ENCODE data around the gene KRT40. TPM values are rescaled to one million over a fixed set of nuclear protein-coding genes. Genes with fewer than 3 reads are reported as not detected.

Gene KRT40
- total RNA-seq, 3 donors from 2014 or later, result 0.22 TPM; not detected in 2

DNA sequence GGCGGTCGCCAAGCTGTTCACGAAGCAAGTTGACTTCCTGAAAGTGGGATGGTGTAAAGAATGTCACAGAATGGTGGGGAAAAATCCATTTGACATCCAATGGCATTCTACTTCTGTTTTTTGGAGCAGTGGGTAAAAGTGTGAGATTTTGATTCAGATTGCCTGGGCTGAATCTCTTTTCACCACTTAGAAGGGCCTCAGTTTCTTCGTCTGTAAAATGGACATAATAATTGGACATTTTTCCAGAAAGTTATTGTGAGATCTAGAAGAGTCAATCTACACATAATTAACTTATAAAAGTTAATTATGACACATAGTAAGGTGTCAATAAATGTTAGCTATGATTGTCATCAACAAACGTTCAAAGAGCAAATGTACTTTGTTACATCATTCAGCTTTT, 3.0 kb downstream of the KRT40 start:
- no peak overlapping the region for H3K4me3 ChIP-seq
- H3K36me3 ChIP-seq (ENCODE audit: low read depth), result no peaks in the 10 kb centered on the region
- intact Hi-C loops (cut with DNase I, micrococcal nuclease), result no loop called here
- H3K4me1 ChIP-seq (ENCODE audit: low read depth), result no peaks in the 10 kb centered on the region
- DNase-seq (no peak), ATAC-seq (no peak)
- no peaks in the 10 kb centered on the region for H3K9me3 ChIP-seq
- TF ChIP-seq, protein P1, sequence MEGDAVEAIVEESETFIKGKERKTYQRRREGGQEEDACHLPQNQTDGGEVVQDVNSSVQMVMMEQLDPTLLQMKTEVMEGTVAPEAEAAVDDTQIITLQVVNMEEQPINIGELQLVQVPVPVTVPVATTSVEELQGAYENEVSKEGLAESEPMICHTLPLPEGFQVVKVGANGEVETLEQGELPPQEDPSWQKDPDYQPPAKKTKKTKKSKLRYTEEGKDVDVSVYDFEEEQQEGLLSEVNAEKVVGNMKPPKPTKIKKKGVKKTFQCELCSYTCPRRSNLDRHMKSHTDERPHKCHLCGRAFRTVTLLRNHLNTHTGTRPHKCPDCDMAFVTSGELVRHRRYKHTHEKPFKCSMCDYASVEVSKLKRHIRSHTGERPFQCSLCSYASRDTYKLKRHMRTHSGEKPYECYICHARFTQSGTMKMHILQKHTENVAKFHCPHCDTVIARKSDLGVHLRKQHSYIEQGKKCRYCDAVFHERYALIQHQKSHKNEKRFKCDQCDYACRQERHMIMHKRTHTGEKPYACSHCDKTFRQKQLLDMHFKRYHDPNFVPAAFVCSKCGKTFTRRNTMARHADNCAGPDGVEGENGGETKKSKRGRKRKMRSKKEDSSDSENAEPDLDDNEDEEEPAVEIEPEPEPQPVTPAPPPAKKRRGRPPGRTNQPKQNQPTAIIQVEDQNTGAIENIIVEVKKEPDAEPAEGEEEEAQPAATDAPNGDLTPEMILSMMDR (IDR thresholded peaks at IDR 0.05), result no peak

DNA sequence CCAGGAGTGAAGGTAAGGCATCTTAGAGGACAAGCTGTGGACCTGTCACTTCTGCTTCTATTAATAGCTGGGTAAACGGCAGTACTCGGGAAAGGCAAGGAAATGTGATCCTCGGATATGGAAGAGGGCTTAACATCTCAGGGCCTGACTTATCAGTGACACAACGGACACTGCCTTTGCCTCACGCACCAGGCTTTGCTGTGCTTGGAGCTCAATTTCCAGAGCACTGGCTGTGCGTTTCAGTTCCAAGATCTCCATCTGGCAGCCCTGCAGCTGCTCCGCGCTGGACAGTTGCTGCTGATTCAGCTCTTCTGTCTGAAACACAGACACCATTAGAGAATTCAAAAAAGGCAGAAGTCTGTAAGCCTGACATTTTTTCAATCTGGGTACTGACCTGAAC, 3.5 kb downstream of the KRT40 start:
- ATAC-seq (no peak), DNase-seq (no peak)
- Histone ChIP-seq H3K4me3 (no peak overlapping the region), H3K4me1 (ENCODE audit: low read depth) (no peaks in the 10 kb centered on the region), H3K36me3 (ENCODE audit: low read depth) (no peaks in the 10 kb centered on the region), H3K9me3 (no peaks in the 10 kb centered on the region)
- TF ChIP-seq, protein P1 (IDR thresholded peaks at IDR 0.05), result no peak
- intact Hi-C loops (cut with DNase I, micrococcal nuclease), result no loop called here

DNA sequence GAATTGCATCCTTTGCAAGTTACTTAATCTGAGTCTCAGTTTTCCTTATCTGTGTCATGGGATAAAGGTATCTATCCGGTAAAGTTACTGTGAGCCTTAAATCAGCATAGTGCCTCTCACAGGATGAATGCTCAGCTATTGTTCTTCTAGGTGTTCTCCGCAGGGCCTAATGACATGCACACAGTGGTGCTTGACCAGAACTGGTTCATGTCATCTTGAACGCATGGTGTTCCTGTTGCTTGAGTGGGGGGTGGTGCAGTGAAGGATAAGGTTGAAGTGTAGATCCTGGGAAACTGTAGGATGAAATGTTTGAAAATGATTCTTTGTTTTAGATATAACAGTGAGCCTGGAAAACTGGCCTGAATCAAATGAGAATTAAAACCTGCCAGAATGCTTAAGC, 4.0 kb downstream of the KRT40 start:
- TF ChIP-seq, protein P1 (IDR thresholded peaks at IDR 0.05), result no peak
- no peak for ATAC-seq
- no peaks in the 10 kb centered on the region for H3K9me3 ChIP-seq
- no peak overlapping the region for H3K4me3 ChIP-seq
- intact Hi-C loops (cut with DNase I, micrococcal nuclease), result no loop called here
- no peaks in the 10 kb centered on the region for H3K36me3 ChIP-seq (ENCODE audit: low read depth)
- H3K4me1 ChIP-seq (ENCODE audit: low read depth), result no peaks in the 10 kb centered on the region
- DNase-seq, result no peak

DNA sequence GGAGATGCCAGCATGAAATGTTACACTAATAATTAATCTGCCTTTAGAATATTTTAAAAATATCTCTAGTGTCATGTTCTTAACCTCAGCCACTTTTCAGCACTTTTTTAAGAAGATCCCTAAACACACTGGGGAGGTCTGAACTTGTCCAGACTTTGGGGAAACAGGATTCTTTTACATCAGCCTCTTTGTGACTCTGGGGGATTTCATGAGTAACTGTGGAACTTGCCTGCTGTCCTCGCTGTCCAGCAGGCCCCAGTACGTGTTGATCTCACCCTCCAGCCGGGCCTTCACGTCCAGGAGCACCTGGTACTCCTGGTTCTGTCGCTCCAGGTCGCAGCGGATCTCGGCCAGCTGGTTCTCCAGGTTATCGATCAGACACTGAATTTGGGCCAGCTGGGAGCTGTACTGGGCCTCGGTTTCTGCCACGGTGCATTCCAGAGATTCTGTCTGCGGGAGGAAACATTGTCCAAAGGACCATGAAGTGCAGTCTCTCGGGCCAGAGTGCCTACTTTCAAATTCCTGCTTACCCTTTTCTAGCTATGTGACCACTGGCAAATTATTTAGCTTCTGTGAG, 5.5 kb downstream of the KRT40 start:
- Histone ChIP-seq H3K9me3 (no peaks in the 10 kb centered on the region), H3K36me3 (ENCODE audit: low read depth) (no peaks in the 10 kb centered on the region), H3K4me3 (no peak overlapping the region), H3K4me1 (ENCODE audit: low read depth) (no peaks in the 10 kb centered on the region)
- TF ChIP-seq, protein P1 (IDR thresholded peaks at IDR 0.05), result no peak
- no peak for DNase-seq
- no peak for ATAC-seq
- intact Hi-C loops (cut with DNase I, micrococcal nuclease), result no loop called here

DNA sequence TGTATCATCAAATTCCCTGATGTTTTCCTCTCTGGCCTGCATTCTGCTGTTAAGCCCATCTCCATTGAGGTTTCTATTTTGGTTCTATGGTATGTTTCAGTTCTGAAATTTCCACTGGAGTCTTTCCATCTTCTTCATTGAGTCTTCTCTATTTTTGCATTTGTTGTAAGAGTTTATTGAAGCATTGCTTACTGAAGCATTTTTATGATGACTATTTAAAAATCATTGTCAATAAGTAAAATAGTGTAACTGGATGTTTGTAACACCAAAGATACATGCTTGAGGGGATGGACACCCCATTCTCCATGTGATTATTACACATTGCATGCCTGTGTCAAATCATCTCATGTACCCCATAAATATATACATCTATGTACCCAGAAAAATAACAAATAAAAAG, 8.6 kb downstream of the KRT40 start:
- Histone ChIP-seq H3K36me3 (ENCODE audit: low read depth) (no peaks in the 10 kb centered on the region), H3K4me3 (no peak overlapping the region), H3K9me3 (no peaks in the 10 kb centered on the region), H3K4me1 (ENCODE audit: low read depth) (no peaks in the 10 kb centered on the region)
- intact Hi-C loops (cut with DNase I, micrococcal nuclease), result no loop called here
- TF ChIP-seq, protein P1 (IDR thresholded peaks at IDR 0.05), result no peak
- no peak for ATAC-seq
- DNase-seq, result no peak

DNA sequence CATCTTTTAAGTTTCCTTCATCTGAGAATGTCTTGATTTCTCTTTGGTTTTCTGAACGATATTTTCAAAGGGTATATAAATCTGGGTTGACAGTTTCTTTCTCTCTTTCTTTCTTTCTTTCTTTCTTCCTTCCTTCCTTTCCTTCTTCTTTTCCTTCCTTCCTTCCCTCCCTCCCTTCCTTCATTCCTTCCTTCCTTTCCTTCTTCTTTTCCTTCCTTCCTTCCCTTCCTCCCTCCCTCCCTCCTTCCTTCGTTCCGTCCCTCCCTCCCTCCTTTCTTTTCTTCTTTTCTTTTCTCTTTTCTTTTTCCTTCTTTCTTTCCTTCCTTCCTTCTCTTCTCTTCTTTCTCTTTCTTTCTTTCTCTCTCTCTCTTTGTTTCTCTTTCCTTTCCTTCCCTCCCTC, 9.8 kb downstream of the KRT40 start:
- H3K4me3 ChIP-seq, result no peak overlapping the region
- no peaks in the 10 kb centered on the region for H3K4me1 ChIP-seq (ENCODE audit: low read depth)
- DNase-seq, result no peak
- no peak for ATAC-seq
- no peaks in the 10 kb centered on the region for H3K9me3 ChIP-seq
- TF ChIP-seq, protein P1 (IDR thresholded peaks at IDR 0.05), result no peak
- H3K36me3 ChIP-seq (ENCODE audit: low read depth), result no peaks in the 10 kb centered on the region
- intact Hi-C loops (cut with DNase I, micrococcal nuclease), result no loop called here

All from mucosa of descending colon (tissue), 3 donors.